ENCODE data around the gene PSMB4.

GRCh38 chr1:151403612-151404011, 4.2 kb downstream of the PSMB4 start:
- TF ChIP-seq CTCF (IDR thresholded peaks at IDR 0.05 in 8 of 11, conservative IDR thresholded peaks at IDR 0.05 in 3 of 11) (no peak), POLR2A (IDR thresholded peaks at IDR 0.05) (no peak)

All from spleen (tissue), 7 donors.